SK-N-SH treated with all-trans-retinoic acid at 6 μM for 48 hours (cell line): ENCODE measurements around the gene TMEM151A.
"Not testable (repeated sequence)": the region's sequence is repeated elsewhere in the genome, so short reads cannot be mapped to it uniquely, and the experiment has no call there.

Experiments used
- ATAC-seq: fragments of 200-7000 bp; cut with Tn5 transposase; 3 replicates; pipeline ENCODE4 v1.9.1; 2020; ENCODE audit warnings: mild to moderate bottlenecking, moderate library complexity
- ARNTL ChIP-seq: fragments of 450-650 bp; formaldehyde crosslinking; IDR thresholded peaks from 2 replicates; pipeline ENCODE4 v1.5.0; 2020; ENCODE audit warnings: low read depth, mild to moderate bottlenecking, moderate library complexity, borderline replicate concordance
- CSDC2 ChIP-seq: fragments of 250-450 bp; sonication (Bioruptor Pico); IDR thresholded peaks from 2 replicates; pipeline ENCODE4 v1.5.0; 2020; ENCODE audit warnings: mild to moderate bottlenecking, moderate library complexity
- ESRRG ChIP-seq: fragments of 250-450 bp; sonication (Bioruptor Pico); IDR thresholded peaks from 2 replicates; pipeline ENCODE4 v1.6.1; 2021; ENCODE audit warnings: mild to moderate bottlenecking
- GLIS3 ChIP-seq: fragments of 250-450 bp; sonication (Bioruptor Pico); IDR thresholded peaks from 2 replicates; pipeline ENCODE4 v1.5.0; 2020; ENCODE audit warnings: mild to moderate bottlenecking, moderate library complexity
- ISL1 ChIP-seq: fragments of 250-450 bp; sonication (Bioruptor Pico); IDR thresholded peaks from 2 replicates; pipeline ENCODE4 v2.1.2; 2022; ENCODE audit warnings: mild to moderate bottlenecking, moderate library complexity
- PPARA ChIP-seq: fragments of 250-450 bp; sonication (Bioruptor Pico); IDR thresholded peaks from 2 replicates; pipeline ENCODE4 v1.5.0; 2020; ENCODE audit warnings: mild to moderate bottlenecking, borderline replicate concordance
- RARB ChIP-seq: fragments of 250-450 bp; sonication (Bioruptor Pico); IDR thresholded peaks from 2 replicates; pipeline ENCODE4 v1.8.0; 2021; ENCODE audit warnings: mild to moderate bottlenecking, moderate library complexity
- SNAI2 ChIP-seq: fragments of 250-450 bp; sonication (Bioruptor Pico); IDR thresholded peaks from 2 replicates; pipeline ENCODE4 v1.5.0; 2020; ENCODE audit warnings: mild to moderate bottlenecking, moderate library complexity
- TCF4 ChIP-seq: fragments of 250-450 bp; sonication (Bioruptor Pico); IDR thresholded peaks from 2 replicates; pipeline ENCODE4 v1.8.0; 2021; ENCODE audit warnings: mild to moderate bottlenecking, moderate library complexity, borderline replicate concordance
- TOX ChIP-seq: fragments of 250-450 bp; sonication (Bioruptor Pico); IDR thresholded peaks from 2 replicates; pipeline ENCODE4 v1.8.0; 2021; ENCODE audit warnings: mild to moderate bottlenecking, moderate library complexity, borderline replicate concordance
- ZC3H10 ChIP-seq: fragments of 250-450 bp; sonication (Bioruptor Pico); IDR thresholded peaks from 2 replicates; pipeline ENCODE4 v1.5.1; 2021; ENCODE audit warnings: mild to moderate bottlenecking, moderate library complexity
- ZFP3 ChIP-seq: fragments of 250-450 bp; sonication (Bioruptor Pico); IDR thresholded peaks from 2 replicates; pipeline ENCODE4 v1.5.0; 2020; ENCODE audit warnings: mild to moderate bottlenecking, moderate library complexity
- ZFP30 ChIP-seq: fragments of 450-650 bp; formaldehyde crosslinking; IDR thresholded peaks from 2 replicates; pipeline ENCODE4 v1.5.0; 2022; ENCODE audit warnings: mild to moderate bottlenecking, moderate library complexity
- ZNF565 ChIP-seq: fragments of 450-650 bp; formaldehyde crosslinking; conservative IDR thresholded peaks from 2 replicates; pipeline ENCODE4 v1.5.0; 2020; ENCODE audit warnings: low read depth, mild to moderate bottlenecking, moderate library complexity
- ZNF70 ChIP-seq: fragments of 450-650 bp; formaldehyde crosslinking; IDR thresholded peaks from 2 replicates; pipeline ENCODE4 v1.5.0; 2020; ENCODE audit warnings: mild to moderate bottlenecking, moderate library complexity
- ZNF8 ChIP-seq: fragments of 450-650 bp; formaldehyde crosslinking; IDR thresholded peaks from 2 replicates; pipeline ENCODE4 v1.5.0; 2020; ENCODE audit warnings: mild to moderate bottlenecking, moderate library complexity
- TF ChIP-seq, protein P1 (sequence below): fragments of 250-450 bp; sonication (Bioruptor Pico); IDR thresholded peaks from 2 replicates; pipeline ENCODE4 v1.5.1; 2020; ENCODE audit warnings: low read depth, mild to moderate bottlenecking, moderate library complexity
- TF ChIP-seq, protein P2 (sequence below): fragments of 250-450 bp; sonication (Bioruptor Pico); IDR thresholded peaks from 2 replicates; pipeline ENCODE4 v1.8.0; 2021; ENCODE audit warnings: low read depth, mild to moderate bottlenecking, moderate library complexity, borderline replicate concordance
- TF ChIP-seq, protein P3 (sequence below): fragments of 250-450 bp; sonication (Bioruptor Pico); IDR thresholded peaks from 2 replicates; pipeline ENCODE4 v1.8.0; 2020; ENCODE audit warnings: mild to moderate bottlenecking, moderate library complexity, borderline replicate concordance

Gene TMEM151A

DNA sequence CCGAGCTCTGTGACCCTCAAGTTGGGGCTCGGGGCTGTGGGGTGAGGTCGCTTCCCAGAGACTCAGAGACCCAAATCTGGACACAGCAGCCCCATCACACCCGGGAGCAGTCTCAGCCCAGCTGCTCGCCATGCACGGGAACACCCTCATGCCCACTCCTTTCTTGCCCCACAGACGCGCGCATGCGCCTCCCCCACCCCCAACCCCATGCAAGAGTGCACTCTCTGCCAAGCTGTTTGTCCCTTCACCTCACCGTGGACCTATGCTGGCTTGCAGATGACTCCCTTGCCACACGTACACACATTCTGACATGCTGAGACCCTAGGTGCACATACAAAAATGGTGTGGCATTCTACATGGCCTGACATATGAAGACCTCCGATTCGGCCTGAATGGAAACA is 25.6 kb downstream of the TMEM151A start:
- ATAC-seq: no peak
- TF ChIP-seq, protein P1, sequence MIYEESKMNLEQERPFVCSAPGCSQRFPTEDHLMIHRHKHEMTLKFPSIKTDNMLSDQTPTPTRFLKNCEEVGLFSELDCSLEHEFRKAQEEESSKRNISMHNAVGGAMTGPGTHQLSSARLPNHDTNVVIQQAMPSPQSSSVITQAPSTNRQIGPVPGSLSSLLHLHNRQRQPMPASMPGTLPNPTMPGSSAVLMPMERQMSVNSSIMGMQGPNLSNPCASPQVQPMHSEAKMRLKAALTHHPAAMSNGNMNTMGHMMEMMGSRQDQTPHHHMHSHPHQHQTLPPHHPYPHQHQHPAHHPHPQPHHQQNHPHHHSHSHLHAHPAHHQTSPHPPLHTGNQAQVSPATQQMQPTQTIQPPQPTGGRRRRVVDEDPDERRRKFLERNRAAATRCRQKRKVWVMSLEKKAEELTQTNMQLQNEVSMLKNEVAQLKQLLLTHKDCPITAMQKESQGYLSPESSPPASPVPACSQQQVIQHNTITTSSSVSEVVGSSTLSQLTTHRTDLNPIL (CRISPR knock-in tag): no peak
- TF ChIP-seq SNAI2 (CRISPR knock-in tag) (no peak), GLIS3 (CRISPR knock-in tag) (no peak), ISL1 (CRISPR knock-in tag) (no peak), TOX (CRISPR knock-in tag) (no peak), ZNF70 (CRISPR knock-in tag) (no peak)
- TF ChIP-seq, protein P2, sequence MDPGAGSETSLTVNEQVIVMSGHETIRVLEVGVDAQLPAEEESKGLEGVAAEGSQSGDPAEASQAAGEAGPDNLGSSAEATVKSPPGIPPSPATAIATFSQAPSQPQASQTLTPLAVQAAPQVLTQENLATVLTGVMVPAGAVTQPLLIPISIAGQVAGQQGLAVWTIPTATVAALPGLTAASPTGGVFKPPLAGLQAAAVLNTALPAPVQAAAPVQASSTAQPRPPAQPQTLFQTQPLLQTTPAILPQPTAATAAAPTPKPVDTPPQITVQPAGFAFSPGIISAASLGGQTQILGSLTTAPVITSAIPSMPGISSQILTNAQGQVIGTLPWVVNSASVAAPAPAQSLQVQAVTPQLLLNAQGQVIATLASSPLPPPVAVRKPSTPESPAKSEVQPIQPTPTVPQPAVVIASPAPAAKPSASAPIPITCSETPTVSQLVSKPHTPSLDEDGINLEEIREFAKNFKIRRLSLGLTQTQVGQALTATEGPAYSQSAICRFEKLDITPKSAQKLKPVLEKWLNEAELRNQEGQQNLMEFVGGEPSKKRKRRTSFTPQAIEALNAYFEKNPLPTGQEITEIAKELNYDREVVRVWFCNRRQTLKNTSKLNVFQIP (CRISPR knock-in tag): no peak
- TF ChIP-seq, protein P3, sequence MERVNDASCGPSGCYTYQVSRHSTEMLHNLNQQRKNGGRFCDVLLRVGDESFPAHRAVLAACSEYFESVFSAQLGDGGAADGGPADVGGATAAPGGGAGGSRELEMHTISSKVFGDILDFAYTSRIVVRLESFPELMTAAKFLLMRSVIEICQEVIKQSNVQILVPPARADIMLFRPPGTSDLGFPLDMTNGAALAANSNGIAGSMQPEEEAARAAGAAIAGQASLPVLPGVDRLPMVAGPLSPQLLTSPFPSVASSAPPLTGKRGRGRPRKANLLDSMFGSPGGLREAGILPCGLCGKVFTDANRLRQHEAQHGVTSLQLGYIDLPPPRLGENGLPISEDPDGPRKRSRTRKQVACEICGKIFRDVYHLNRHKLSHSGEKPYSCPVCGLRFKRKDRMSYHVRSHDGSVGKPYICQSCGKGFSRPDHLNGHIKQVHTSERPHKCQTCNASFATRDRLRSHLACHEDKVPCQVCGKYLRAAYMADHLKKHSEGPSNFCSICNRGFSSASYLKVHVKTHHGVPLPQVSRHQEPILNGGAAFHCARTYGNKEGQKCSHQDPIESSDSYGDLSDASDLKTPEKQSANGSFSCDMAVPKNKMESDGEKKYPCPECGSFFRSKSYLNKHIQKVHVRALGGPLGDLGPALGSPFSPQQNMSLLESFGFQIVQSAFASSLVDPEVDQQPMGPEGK: no peak
- TF ChIP-seq, all 23 proteins: peak for 0

GRCh38 chr11:66317723-66318599 is 26.3 kb downstream of the TMEM151A start:
- ATAC-seq: no peak
- no peak for TF ChIP-seq ZNF8 (CRISPR knock-in tag)
- TF ChIP-seq ZC3H10 (CRISPR knock-in tag): no peak
- no peak for TF ChIP-seq ZFP30
- no peak for TF ChIP-seq TOX (CRISPR knock-in tag)
- no peak for TF ChIP-seq GLIS3 (CRISPR knock-in tag)
- TF ChIP-seq RARB (CRISPR knock-in tag): no peak
- TF ChIP-seq, protein P3: no peak
- TF ChIP-seq ESRRG: no peak
- no peak for TF ChIP-seq ZNF70 (CRISPR knock-in tag)
- no peak for TF ChIP-seq ZFP3 (CRISPR knock-in tag)
- no peak for TF ChIP-seq PPARA (CRISPR knock-in tag)
- no peak for TF ChIP-seq SNAI2 (CRISPR knock-in tag)
- TF ChIP-seq ARNTL (CRISPR knock-in tag): no peak
- TF ChIP-seq CSDC2 (CRISPR knock-in tag): no peak
- no peak for TF ChIP-seq ZNF565

DNA sequence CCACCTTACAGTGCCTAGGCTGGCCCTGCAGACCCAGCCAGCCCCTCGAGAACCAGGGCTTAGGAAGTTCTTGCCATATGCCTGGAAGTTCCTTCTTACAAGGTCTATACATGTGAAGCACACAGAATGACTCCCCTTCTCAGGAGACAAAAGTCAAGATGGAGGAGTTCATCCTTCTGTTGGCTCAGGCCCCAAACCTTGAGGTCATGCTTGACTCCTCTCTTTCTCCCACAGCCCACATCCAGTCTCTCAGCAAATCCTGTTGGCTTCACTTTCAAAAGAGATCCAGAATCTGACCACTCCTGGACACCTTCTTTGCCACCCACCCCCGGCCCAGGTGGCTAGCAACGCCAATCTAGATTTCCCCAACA is 26.9 kb downstream of the TMEM151A start:
- TF ChIP-seq, protein P1 (CRISPR knock-in tag): no peak
- TF ChIP-seq TCF4 (CRISPR knock-in tag) (no peak), ESRRG (no peak), PPARA (CRISPR knock-in tag) (no peak), ZNF8 (CRISPR knock-in tag) (no peak), CSDC2 (CRISPR knock-in tag) (no peak)
- ATAC-seq: no peak

GRCh38 chr11:66320289-66320688 is 28.6 kb downstream of the TMEM151A start:
- ATAC-seq: not testable (repeated sequence)

DNA sequence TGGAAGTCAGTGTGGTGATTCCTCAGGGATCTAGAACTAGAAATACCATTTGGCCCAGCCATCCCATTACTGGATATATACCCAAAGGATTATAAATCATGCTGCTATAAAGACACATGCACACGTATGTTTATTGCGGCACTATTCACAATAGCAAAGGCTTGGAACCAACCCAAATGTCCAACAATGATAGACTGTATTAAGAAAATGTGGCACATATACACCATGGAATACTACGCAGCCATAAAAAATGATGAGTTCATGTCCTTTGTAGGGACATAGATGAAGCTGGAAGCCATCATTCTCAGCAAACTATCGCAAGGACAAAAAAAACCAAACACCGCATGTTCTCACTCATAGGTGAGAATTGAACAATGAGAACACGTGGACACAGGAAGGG is 29.1 kb downstream of the TMEM151A start:
- not testable (repeated sequence) for ATAC-seq
